ENCODE data around the gene OR2A42.
"Not testable (repeated sequence)": the region's sequence is repeated elsewhere in the genome, so short reads cannot be mapped to it uniquely, and the experiment has no call there.

DNA sequence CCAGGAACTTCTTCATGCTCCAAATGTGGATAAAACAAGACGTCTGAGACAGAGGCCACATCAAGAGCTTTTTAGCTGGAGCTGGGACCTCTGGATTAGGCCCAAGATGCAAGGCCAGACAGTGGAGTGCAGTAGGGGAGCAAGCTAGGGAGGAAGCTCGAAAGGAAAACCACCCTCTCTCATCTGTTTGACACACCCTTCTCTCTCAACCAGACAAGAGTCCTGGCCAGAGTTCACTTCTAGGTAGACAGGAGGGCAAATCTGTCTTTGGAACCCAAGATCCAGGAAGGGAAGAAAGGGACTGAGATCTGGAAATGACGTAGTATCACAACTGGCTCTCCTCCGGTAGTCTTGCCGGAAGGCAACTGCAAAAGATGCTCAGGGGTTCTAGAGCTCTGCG is 45.0 kb downstream of the OR2A42 start:
- not testable (repeated sequence) for TF ChIP-seq POLR2AphosphoS5 (IDR thresholded peaks at IDR 0.05; ENCODE audit: low read depth, low read length); POLR2A (IDR thresholded peaks at IDR 0.05; ENCODE audit: low read depth, low read length); PAX5 (IDR thresholded peaks at IDR 0.05; ENCODE audit: insufficient read depth, low read length, severe bottlenecking); SPI1 (IDR thresholded peaks at IDR 0.05; ENCODE audit: low read depth, low read length); TAF1 (IDR thresholded peaks at IDR 0.05; ENCODE audit: low read depth, low read length)
